WERI-Rb-1 (cell line): ENCODE results near the gene GPR68.

Experiments used
- DNase-seq: peaks from one replicate; pipeline ENCODE4 v3.0.0-alpha.2; 2020
- H3K27ac ChIP-seq: fragments of 250-450 bp; sonication (Bioruptor Pico); 2 replicates; pipeline ENCODE4 v1.5.1; 2020; ENCODE audit warnings: mild to moderate bottlenecking, moderate library complexity
- H3K27me3 ChIP-seq: fragments of 250-450 bp; sonication (Bioruptor Pico); 2 replicates; pipeline ENCODE4 v1.5.1; 2021; ENCODE audit warnings: mild to moderate bottlenecking, low read depth, moderate library complexity; ENCODE audit not compliant: insufficient read depth, severe bottlenecking
- H3K36me3 ChIP-seq: fragments of 250-450 bp; sonication (Bioruptor Pico); 2 replicates; pipeline ENCODE4 v1.5.1; 2020; ENCODE audit warnings: mild to moderate bottlenecking, moderate library complexity
- H3K4me3 ChIP-seq: 2 replicates; pipeline ENCODE4 v1.5.1; 2011; ENCODE audit warnings: low read depth, mild to moderate bottlenecking, control low read depth, low read length
- H3K9me3 ChIP-seq: fragments of 250-450 bp; sonication (Bioruptor Pico); 2 replicates; pipeline ENCODE4 v1.5.1; 2021; ENCODE audit warnings: mild to moderate bottlenecking, moderate library complexity; ENCODE audit not compliant: severe bottlenecking
- CTCF ChIP-seq: IDR thresholded peaks from 2 replicates; pipeline ENCODE4 v1.5.1; 2011; ENCODE audit warnings: low read depth, mild to moderate bottlenecking, control low read depth, inconsistent platforms, low read length

GPR68 gene

GRCh38 chr14:91273273-91273884, 28.9 kb upstream of the GPR68 start:
- Histone ChIP-seq H3K27ac (no peak overlapping the region), H3K27me3 (no peaks in the 10 kb centered on the region), H3K36me3 (peaks cover 71% of the 10 kb centered on the region), H3K4me3 (no peak overlapping the region), H3K9me3 (no peaks in the 10 kb centered on the region)
- TF ChIP-seq CTCF = no peak
- DNase-seq = no peak

GRCh38 chr14:91272341-91273272, 28.1 kb upstream of the GPR68 start:
- Histone ChIP-seq H3K36me3 (peaks cover 64% of the 10 kb centered on the region), H3K27me3 (no peaks in the 10 kb centered on the region), H3K27ac (no peak overlapping the region), H3K9me3 (no peaks in the 10 kb centered on the region), H3K4me3 (no peak overlapping the region)
- no peak for DNase-seq
- no peak for TF ChIP-seq CTCF

- no peak overlapping the region for H3K27ac ChIP-seq
- H3K4me3 ChIP-seq = no peak overlapping the region
- peaks cover 54% of the 10 kb centered on the region for H3K36me3 ChIP-seq
- no peak for TF ChIP-seq CTCF
- DNase-seq = no peak
- no peaks in the 10 kb centered on the region for H3K27me3 ChIP-seq
- no peaks in the 10 kb centered on the region for H3K9me3 ChIP-seq
Measured at GRCh38 chr14:91271639-91272038, 27.1 kb upstream of the GPR68 start.

DNA sequence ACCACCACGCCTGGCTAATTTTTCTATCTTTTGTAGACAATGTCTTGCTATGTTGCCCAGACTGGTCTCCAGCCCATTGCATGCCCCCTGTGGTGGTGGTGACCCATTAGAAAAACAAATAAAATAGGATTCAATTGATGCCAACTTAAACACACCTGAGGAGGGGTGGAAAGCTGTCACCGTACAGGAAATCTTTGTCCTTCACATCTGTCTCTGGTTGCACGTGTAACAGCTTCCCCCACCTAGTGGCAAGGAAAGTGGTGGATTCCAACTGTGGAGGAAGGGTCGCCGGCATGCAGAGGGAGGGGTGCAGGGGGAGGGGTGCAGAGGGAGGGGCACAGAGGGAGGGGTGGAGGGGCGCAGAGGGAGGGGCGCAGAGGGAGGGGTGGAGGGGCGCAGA, 26.1 kb upstream of the GPR68 start:
- Histone ChIP-seq H3K27ac (no peak overlapping the region), H3K36me3 (peaks cover 46% of the 10 kb centered on the region), H3K27me3 (no peaks in the 10 kb centered on the region), H3K9me3 (no peaks in the 10 kb centered on the region), H3K4me3 (no peak overlapping the region)
- no peak for DNase-seq
- 0 out of 2 replicates have a peak, but pooled peaks have one; percentile 13 for TF ChIP-seq CTCF

DNA sequence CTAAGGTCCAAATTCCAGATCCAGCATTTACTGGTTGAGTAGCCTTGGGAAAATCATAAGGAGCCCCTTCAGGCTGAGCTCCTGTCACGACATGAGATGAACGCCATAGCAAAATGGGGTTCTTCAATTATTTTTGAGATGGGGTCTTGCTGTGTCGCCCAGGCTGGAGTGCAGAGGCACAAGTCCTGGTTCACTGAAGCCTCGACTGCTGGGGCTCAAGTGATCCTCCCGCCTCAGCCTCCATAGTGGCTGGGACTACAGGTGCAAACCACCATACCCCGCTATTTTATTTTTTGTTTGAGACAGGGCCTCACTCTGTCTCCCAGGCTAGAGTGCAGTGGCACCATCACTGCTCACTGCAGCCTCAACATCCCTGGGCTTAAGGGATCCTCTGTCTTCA, 25.7 kb upstream of the GPR68 start:
- Histone ChIP-seq H3K27me3 (no peaks in the 10 kb centered on the region), H3K9me3 (no peaks in the 10 kb centered on the region), H3K27ac (no peak overlapping the region), H3K36me3 (peaks cover 45% of the 10 kb centered on the region), H3K4me3 (no peak overlapping the region)
- TF ChIP-seq CTCF = no peak
- no peak for DNase-seq
